MM.1S (cell line): Measurements from ENCODE around the gene SAMD14.

Experiments used
- DNase-seq: peaks from one replicate; pipeline ENCODE4 v3.0.0-alpha.2; 2015
- H2AFZ ChIP-seq: fragments of 300-600 bp; sonication (generic); 2 replicates; pipeline ENCODE4 v1.6.0; 2016; ENCODE audit warnings: antibody characterized with exemption, low read length
- H3F3A ChIP-seq: fragments of 300-600 bp; sonication (generic); 2 replicates; pipeline ENCODE4 v1.6.1; 2016; ENCODE audit warnings: mild to moderate bottlenecking, antibody characterized with exemption, low read length, moderate library complexity, mixed read lengths; ENCODE audit not compliant: insufficient read depth
- H3K27ac ChIP-seq: fragments of 300-600 bp; sonication (generic); 2 replicates; pipeline ENCODE4 v1.5.1; 2016; ENCODE audit warnings: mild to moderate bottlenecking, low read length
- H3K27me3 ChIP-seq: fragments of 300-600 bp; sonication (generic); replicated peaks from 2 replicates; pipeline ENCODE4 v1.6.0; 2016; ENCODE audit warnings: low read length; ENCODE audit not compliant: insufficient read depth
- H3K36me3 ChIP-seq: fragments of 300-600 bp; sonication (generic); replicated peaks from 2 replicates; pipeline ENCODE4 v1.6.1; 2016; ENCODE audit warnings: mild to moderate bottlenecking, low read length, mixed read lengths; ENCODE audit not compliant: insufficient read depth
- H3K4me1 ChIP-seq: fragments of 300-600 bp; sonication (generic); 2 replicates; pipeline ENCODE4 v1.6.1; 2016; ENCODE audit warnings: low read length, mixed read lengths
- H3K4me2 ChIP-seq: fragments of 300-600 bp; sonication (generic); 2 replicates; pipeline ENCODE4 v1.6.0; 2016; ENCODE audit warnings: low read depth, low read length
- H3K4me3 ChIP-seq: fragments of 300-600 bp; sonication (generic); 2 replicates; pipeline ENCODE4 v1.5.1; 2016; ENCODE audit warnings: low read length, mixed read lengths
- H3K79me2 ChIP-seq: fragments of 300-600 bp; sonication (generic); 2 replicates; pipeline ENCODE4 v1.6.1; 2016; ENCODE audit warnings: mixed run types, low read length, mixed read lengths
- H3K9ac ChIP-seq: fragments of 300-600 bp; sonication (generic); 2 replicates; pipeline ENCODE4 v1.6.1; 2016; ENCODE audit warnings: low read length, mixed read lengths
- H3K9me2 ChIP-seq: fragments of 300-600 bp; sonication (generic); replicated peaks from 2 replicates; pipeline ENCODE4 v1.6.1; 2016; ENCODE audit warnings: mild to moderate bottlenecking, low read length, mixed read lengths; ENCODE audit not compliant: insufficient read depth
- H3K9me3 ChIP-seq: fragments of 300-600 bp; sonication (generic); replicated peaks from 2 replicates; pipeline ENCODE4 v1.6.1; 2016; ENCODE audit warnings: mild to moderate bottlenecking, low read length, mixed read lengths; ENCODE audit not compliant: insufficient read depth
- H4K20me1 ChIP-seq: fragments of 300-600 bp; sonication (generic); 2 replicates; pipeline ENCODE4 v1.6.1; 2016; ENCODE audit warnings: mild to moderate bottlenecking, low read length, moderate library complexity, mixed read lengths; ENCODE audit not compliant: insufficient read depth
- EZH2 ChIP-seq: fragments of 300-600 bp; sonication (generic); optimal IDR thresholded peaks from 2 replicates; pipeline ENCODE3; 2017; ENCODE audit warnings: low read depth, mild to moderate bottlenecking, antibody characterized with exemption, low read length, mixed read lengths
- EZH2phosphoT487 ChIP-seq: fragments of 300-600 bp; sonication (generic); IDR thresholded peaks from 2 replicates; pipeline ENCODE4 v1.6.1; 2018; ENCODE audit warnings: antibody characterized with exemption, low read length
- TF ChIP-seq, protein P1 (sequence below): fragments of 300-600 bp; sonication (generic); IDR thresholded peaks from 2 replicates; pipeline ENCODE4 v1.5.1; 2016; ENCODE audit warnings: antibody characterized with exemption, low read length, mixed read lengths

SAMD14 gene

DNA sequence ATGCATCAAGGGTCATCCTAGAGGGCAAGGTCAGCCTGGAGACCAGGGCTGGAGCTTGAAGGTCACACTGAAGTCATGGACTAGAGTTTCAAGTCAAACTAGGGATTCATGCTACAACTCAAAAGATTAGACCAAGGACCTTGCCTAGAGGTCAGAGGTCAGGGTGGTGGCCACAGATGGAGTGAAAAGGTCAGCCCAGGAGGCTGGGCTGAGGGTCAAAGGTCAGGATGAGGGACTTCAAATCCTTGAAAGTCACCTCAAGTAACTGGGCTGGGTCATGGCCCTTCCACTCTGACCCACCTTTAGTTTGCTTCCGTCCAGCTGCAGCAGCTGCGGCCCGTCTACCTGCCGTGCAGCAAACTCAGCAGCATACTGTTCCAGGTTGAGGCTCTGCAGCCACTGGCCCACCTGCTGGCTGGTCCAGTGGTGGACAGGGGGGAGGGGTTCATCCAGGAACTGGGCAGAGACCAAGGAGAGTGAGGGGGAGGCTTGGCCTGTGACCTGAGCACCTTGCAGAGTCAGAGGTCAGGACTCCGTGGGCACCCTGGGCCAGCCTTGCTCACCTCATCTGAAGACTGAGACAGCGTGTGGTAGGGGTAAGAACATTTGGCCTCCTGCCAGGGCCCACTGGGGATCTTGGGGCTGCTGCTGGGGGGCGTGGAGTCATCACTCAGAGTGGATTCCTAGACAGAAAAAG is 16.2 kb downstream of the SAMD14 start:
- Histone ChIP-seq H3K36me3 (no peaks in the 10 kb centered on the region), H3K4me3 (no peak overlapping the region), H3K9ac (no peak overlapping the region), H3K4me1 (0 out of 2 replicates have a peak, but pooled peaks cover 6% of the 10 kb centered on the region), H3F3A (no peaks in the 10 kb centered on the region; the same call in 1 of the 2 replicates), H3K27me3 (peaks cover 17% of the 10 kb centered on the region), H3K27ac (no peak overlapping the region), H4K20me1 (no peaks in the 10 kb centered on the region), H3K9me3 (no peaks in the 10 kb centered on the region), H3K9me2 (no peaks in the 10 kb centered on the region), H3K4me2 (no peak overlapping the region), H2AFZ (no peak overlapping the region), H3K79me2 (no peaks in the 10 kb centered on the region)
- TF ChIP-seq EZH2 (no peak), EZH2phosphoT487 (no peak)
- TF ChIP-seq, protein P1, sequence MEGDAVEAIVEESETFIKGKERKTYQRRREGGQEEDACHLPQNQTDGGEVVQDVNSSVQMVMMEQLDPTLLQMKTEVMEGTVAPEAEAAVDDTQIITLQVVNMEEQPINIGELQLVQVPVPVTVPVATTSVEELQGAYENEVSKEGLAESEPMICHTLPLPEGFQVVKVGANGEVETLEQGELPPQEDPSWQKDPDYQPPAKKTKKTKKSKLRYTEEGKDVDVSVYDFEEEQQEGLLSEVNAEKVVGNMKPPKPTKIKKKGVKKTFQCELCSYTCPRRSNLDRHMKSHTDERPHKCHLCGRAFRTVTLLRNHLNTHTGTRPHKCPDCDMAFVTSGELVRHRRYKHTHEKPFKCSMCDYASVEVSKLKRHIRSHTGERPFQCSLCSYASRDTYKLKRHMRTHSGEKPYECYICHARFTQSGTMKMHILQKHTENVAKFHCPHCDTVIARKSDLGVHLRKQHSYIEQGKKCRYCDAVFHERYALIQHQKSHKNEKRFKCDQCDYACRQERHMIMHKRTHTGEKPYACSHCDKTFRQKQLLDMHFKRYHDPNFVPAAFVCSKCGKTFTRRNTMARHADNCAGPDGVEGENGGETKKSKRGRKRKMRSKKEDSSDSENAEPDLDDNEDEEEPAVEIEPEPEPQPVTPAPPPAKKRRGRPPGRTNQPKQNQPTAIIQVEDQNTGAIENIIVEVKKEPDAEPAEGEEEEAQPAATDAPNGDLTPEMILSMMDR, result no peak
- DNase-seq, result no peak

DNA sequence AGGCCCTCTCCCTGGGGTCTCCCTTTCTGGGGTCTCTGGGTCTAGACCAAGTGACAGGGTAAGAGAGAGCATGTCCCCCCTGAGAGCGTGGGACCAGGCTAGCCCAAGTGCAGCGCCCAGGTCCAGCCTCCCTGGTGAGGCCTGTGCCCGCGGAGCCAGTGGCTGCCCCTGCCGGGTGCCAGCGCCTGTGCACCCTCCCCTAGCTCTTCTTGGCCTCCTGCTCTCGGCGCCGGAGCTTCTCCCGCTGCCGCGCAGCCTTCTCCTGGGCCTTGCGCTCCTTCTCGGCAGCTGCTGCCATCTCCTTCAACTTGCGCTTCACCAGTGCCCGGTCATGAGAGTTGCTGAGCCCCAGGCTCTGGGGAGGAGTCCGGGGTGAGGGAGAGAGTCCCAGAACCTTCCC is 17.3 kb downstream of the SAMD14 start:
- H3K27me3 ChIP-seq, result peaks cover 9% of the 10 kb centered on the region
- no peaks in the 10 kb centered on the region for H3K9me2 ChIP-seq
- no peak overlapping the region for H3K27ac ChIP-seq
- H4K20me1 ChIP-seq, result no peaks in the 10 kb centered on the region
- DNase-seq, result no peak
- H3K4me2 ChIP-seq, result no peak overlapping the region
- no peaks in the 10 kb centered on the region for H3K79me2 ChIP-seq
- H3K4me1 ChIP-seq, result 0 out of 2 replicates have a peak, but pooled peaks cover 6% of the 10 kb centered on the region
- no peak overlapping the region for H2AFZ ChIP-seq
- no peak overlapping the region for H3K9ac ChIP-seq
- no peaks in the 10 kb centered on the region for H3K9me3 ChIP-seq
- no peak overlapping the region for H3K4me3 ChIP-seq
- TF ChIP-seq, protein P1, result no peak
- TF ChIP-seq EZH2phosphoT487 (no peak), EZH2 (no peak)
- no peaks in the 10 kb centered on the region for H3K36me3 ChIP-seq
- H3F3A ChIP-seq, result no peaks in the 10 kb centered on the region; the same call in 1 of the 2 replicates

DNA sequence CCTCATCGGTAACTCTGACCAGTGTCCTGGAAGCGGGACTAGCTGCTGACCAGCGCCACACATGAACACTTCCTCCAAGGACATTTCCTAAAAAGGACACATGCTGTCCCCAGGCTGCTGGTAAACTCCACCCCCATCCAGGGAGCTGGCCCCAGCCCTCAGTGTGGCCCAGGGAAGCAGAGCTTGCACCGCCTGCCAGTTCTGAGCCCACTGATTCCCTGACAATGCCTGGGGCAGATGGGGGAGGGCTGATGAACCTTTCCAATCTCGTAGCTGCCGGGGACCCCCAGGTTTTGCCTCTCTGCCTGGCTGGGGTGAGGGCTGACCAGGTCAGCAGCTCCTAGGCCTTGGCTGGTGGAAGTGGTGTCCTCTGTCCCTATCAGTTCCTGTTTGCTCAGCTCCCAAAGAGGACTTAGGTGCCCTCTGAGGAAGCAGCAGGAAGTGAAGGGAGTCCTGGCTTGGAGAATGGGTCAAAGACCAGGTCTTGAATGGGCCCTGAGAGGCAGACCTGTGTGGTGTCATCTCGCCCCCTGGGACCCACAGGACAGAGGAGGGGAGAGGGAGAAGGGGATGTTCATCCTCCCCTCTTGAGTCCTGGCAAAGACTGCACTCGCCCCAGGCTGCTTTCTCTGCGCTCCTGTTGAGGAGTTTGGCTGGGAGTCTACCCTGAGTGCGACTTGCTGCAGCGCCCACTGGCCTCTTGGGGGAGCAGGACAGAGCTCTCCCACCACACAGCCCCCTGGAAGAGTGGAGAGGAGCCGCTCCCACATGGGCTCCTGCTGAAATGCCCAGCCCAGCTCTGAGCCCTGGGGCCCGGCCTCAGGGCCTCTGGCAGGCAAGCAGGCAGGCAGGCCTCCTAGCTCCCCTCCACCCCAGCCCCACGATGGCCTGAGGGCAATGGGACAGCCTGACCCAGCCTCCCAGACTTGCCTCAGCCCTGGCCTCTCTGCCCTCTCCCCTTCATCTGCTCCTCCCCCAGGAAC is 18.0 kb downstream of the SAMD14 start:
- H3K4me1 ChIP-seq, result 0 out of 2 replicates have a peak, but pooled peaks cover 4% of the 10 kb centered on the region

More for the DNA sequence above, 18.0 kb downstream of the SAMD14 start:
- Histone ChIP-seq H3K4me3 (no peak overlapping the region), H3F3A (no peaks in the 10 kb centered on the region; the same call in 1 of the 2 replicates), H3K9me3 (no peaks in the 10 kb centered on the region), H3K4me2 (no peak overlapping the region), H3K27ac (no peak overlapping the region), H2AFZ (no peak overlapping the region), H3K36me3 (no peaks in the 10 kb centered on the region), H3K9ac (no peak overlapping the region), H3K79me2 (no peaks in the 10 kb centered on the region), H3K27me3 (peaks cover 5% of the 10 kb centered on the region; the same call in 1 of the 2 replicates), H4K20me1 (no peaks in the 10 kb centered on the region), H3K9me2 (no peaks in the 10 kb centered on the region)
- DNase-seq, result no peak
- TF ChIP-seq EZH2phosphoT487, result no peak
- TF ChIP-seq, protein P1, result no peak
- no peak for TF ChIP-seq EZH2
